Measurements from ENCODE around the gene ANKH.

DNA sequence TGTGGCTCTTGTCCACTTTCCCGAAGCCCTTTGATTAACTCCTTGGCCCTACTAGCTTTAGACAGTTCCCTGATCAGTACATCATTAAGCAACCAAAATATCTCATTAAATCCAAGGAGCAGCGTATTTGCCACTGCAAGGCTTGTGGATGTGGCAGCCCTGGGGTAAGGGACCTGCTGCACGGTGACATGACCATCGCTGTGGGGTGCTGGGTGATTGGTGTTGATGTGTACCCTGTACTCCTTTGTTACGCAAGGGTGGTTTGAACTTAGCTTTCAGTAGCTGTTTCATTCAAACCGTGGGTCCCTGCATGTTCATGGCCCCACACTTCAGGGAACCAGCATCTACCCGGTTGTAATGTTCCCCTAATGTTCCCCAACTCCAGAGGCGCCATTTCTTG is 166.0 kb downstream of the ANKH start:
- no peak for TF ChIP-seq POLR2A (IDR thresholded peaks at IDR 0.05)
- TF ChIP-seq, protein P1, sequence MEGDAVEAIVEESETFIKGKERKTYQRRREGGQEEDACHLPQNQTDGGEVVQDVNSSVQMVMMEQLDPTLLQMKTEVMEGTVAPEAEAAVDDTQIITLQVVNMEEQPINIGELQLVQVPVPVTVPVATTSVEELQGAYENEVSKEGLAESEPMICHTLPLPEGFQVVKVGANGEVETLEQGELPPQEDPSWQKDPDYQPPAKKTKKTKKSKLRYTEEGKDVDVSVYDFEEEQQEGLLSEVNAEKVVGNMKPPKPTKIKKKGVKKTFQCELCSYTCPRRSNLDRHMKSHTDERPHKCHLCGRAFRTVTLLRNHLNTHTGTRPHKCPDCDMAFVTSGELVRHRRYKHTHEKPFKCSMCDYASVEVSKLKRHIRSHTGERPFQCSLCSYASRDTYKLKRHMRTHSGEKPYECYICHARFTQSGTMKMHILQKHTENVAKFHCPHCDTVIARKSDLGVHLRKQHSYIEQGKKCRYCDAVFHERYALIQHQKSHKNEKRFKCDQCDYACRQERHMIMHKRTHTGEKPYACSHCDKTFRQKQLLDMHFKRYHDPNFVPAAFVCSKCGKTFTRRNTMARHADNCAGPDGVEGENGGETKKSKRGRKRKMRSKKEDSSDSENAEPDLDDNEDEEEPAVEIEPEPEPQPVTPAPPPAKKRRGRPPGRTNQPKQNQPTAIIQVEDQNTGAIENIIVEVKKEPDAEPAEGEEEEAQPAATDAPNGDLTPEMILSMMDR (IDR thresholded peaks at IDR 0.05): no peak
